Smooth muscle cell (in vitro differentiated cells): ENCODE results near the gene TGM6. TPM values are rescaled to one million over a fixed set of nuclear protein-coding genes. Genes with fewer than 3 reads are reported as not detected.

Experiments
- DNase-seq: peaks from one replicate; lab custom pipeline; 2025; ENCODE audit not compliant: unreplicated experiment; lab: John Stamatoyannopoulos, UW
- H2AFZ ChIP-seq: fragments of 200-600 bp; sonication (generic); 2 replicates; pipeline ENCODE4 v1.6.0; 2016; ENCODE audit warnings: antibody characterized with exemption, low read depth, mild to moderate bottlenecking
- H3F3A ChIP-seq: fragments of 200-600 bp; sonication (generic); 2 replicates; pipeline ENCODE4 v1.6.0; 2017; ENCODE audit warnings: antibody characterized with exemption, low read depth
- H3K27ac ChIP-seq: fragments of 200-600 bp; sonication (generic); 2 replicates; pipeline ENCODE4 v1.5.1; 2016; ENCODE audit warnings: low read depth, mild to moderate bottlenecking
- H3K27me3 ChIP-seq: fragments of 200-600 bp; sonication (generic); 2 replicates; pipeline ENCODE4 v1.6.1; 2016; ENCODE audit warnings: low read depth, mild to moderate bottlenecking
- H3K36me3 ChIP-seq: fragments of 200-600 bp; sonication (generic); 2 replicates; pipeline ENCODE4 v1.5.1; 2016; ENCODE audit warnings: low read depth
- H3K4me1 ChIP-seq: fragments of 200-600 bp; sonication (generic); 2 replicates; pipeline ENCODE4 v1.5.1; 2016; ENCODE audit warnings: low read depth
- H3K4me2 ChIP-seq: fragments of 200-600 bp; sonication (generic); 2 replicates; pipeline ENCODE4 v1.6.0; 2016; ENCODE audit warnings: mild to moderate bottlenecking
- H3K4me3 ChIP-seq: fragments of 200-600 bp; sonication (generic); 2 replicates; pipeline ENCODE4 v1.5.1; 2016; ENCODE audit warnings: mild to moderate bottlenecking
- H3K79me2 ChIP-seq: fragments of 200-600 bp; sonication (generic); 2 replicates; pipeline ENCODE4 v1.6.0; 2016; ENCODE audit warnings: low read depth, mild to moderate bottlenecking
- H3K9ac ChIP-seq: fragments of 200-600 bp; sonication (generic); 2 replicates; pipeline ENCODE4 v1.6.0; 2016; ENCODE audit warnings: low read depth
- H3K9me3 ChIP-seq: fragments of 200-600 bp; sonication (generic); replicated peaks from 2 replicates; pipeline ENCODE4 v1.5.1; 2016; ENCODE audit warnings: low read depth
- H4K20me1 ChIP-seq: fragments of 200-600 bp; sonication (generic); 2 replicates; pipeline ENCODE4 v1.6.0; 2016; ENCODE audit warnings: low read depth
- WGBS: methylation state at CpG from one replicate; pipeline ENCODE4 v1.1.7; 2016; ENCODE audit warnings: low lambda C conversion rate; 5-methylcytosine and 5-hydroxymethylcytosine counted together
- polyA plus RNA-seq: library from polyadenylated mRNA; unstranded; fragments of >200 nt; fragmentation: Nextera tagmentation; extraction: Ambion mirVana; gene quantifications from 2 replicates; pipeline ENCODE4 v1.2.1, GENCODE V29; 2016
- total RNA-seq: library from RNA; depleted of rRNA; stranded (reverse); fragments of >200 nt; gene quantifications from 2 replicates; pipeline ENCODE4 v1.2.3, GENCODE V29; 2014
- TF ChIP-seq, protein P1 (sequence below): fragments of 200-600 bp; sonication (generic); IDR thresholded peaks from 2 replicates; pipeline ENCODE4 v1.5.1; 2017; ENCODE audit warnings: borderline replicate concordance, mild to moderate bottlenecking, antibody characterized with exemption; ENCODE audit not compliant: insufficient read depth, poor library complexity, severe bottlenecking

TGM6 gene
- total and polyA plus RNA-seq, 2 experiments from 2014 or later: not detected

- Histone ChIP-seq H3K9ac (no peak overlapping the region), H4K20me1 (no peaks in the 10 kb centered on the region), H3K27me3 (no peaks in the 10 kb centered on the region), H3K4me2 (no peak overlapping the region), H3F3A (no peaks in the 10 kb centered on the region), H3K4me1 (no peaks in the 10 kb centered on the region), H2AFZ (no peak overlapping the region), H3K79me2 (no peaks in the 10 kb centered on the region), H3K4me3 (no peak overlapping the region), H3K27ac (no peak overlapping the region), H3K9me3 (no peaks in the 10 kb centered on the region), H3K36me3 (no peaks in the 10 kb centered on the region)
- 90% methylated on average over 2 of the region's 2 CpGs for WGBS
- no peak for DNase-seq
- TF ChIP-seq, protein P1, sequence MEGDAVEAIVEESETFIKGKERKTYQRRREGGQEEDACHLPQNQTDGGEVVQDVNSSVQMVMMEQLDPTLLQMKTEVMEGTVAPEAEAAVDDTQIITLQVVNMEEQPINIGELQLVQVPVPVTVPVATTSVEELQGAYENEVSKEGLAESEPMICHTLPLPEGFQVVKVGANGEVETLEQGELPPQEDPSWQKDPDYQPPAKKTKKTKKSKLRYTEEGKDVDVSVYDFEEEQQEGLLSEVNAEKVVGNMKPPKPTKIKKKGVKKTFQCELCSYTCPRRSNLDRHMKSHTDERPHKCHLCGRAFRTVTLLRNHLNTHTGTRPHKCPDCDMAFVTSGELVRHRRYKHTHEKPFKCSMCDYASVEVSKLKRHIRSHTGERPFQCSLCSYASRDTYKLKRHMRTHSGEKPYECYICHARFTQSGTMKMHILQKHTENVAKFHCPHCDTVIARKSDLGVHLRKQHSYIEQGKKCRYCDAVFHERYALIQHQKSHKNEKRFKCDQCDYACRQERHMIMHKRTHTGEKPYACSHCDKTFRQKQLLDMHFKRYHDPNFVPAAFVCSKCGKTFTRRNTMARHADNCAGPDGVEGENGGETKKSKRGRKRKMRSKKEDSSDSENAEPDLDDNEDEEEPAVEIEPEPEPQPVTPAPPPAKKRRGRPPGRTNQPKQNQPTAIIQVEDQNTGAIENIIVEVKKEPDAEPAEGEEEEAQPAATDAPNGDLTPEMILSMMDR: no peak
These were observed 15.6 kb upstream of the TGM6 start for GRCh38 chr20:2365091-2365490.

DNA sequence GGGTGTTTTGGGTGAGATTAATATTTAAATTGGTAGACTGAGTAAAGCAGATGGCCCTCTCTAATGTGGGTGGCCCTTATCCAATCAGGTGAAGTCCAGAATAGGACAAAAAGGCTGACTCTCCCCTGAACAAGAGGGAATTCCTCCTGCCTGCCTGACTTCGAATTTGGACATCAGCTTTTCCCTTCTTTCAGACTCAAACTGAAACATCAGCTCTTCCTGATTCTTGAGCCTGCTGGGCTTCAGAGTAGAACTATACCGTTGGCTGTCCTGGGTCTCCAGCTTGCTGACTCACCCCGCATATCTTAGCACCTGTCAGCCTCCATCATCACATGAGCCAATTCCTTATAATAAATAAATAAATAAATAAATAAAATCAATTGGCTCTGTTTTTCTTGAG lies 15.0 kb upstream of the TGM6 start:
- no peaks in the 10 kb centered on the region for H3K9me3 ChIP-seq
- no peaks in the 10 kb centered on the region for H3K27me3 ChIP-seq
- H3F3A ChIP-seq: no peaks in the 10 kb centered on the region
- H3K27ac ChIP-seq: no peak overlapping the region
- no peak overlapping the region for H3K9ac ChIP-seq
- TF ChIP-seq, protein P1: no peak
- no peaks in the 10 kb centered on the region for H4K20me1 ChIP-seq
- 83% methylated on average over 3 of the region's 3 CpGs for WGBS
- no peak overlapping the region for H3K4me2 ChIP-seq
- no peak for DNase-seq
- H3K36me3 ChIP-seq: no peaks in the 10 kb centered on the region
- no peaks in the 10 kb centered on the region for H3K4me1 ChIP-seq
- no peaks in the 10 kb centered on the region for H3K79me2 ChIP-seq
- no peak overlapping the region for H3K4me3 ChIP-seq
- no peak overlapping the region for H2AFZ ChIP-seq

GRCh38 chr20:2368621-2369020 lies 12.1 kb upstream of the TGM6 start:
- 81% methylated on average over 1 of the region's 1 CpG for WGBS
- H2AFZ ChIP-seq: no peak overlapping the region
- no peaks in the 10 kb centered on the region for H3F3A ChIP-seq
- H3K4me2 ChIP-seq: no peak overlapping the region
- no peaks in the 10 kb centered on the region for H3K27me3 ChIP-seq
- H4K20me1 ChIP-seq: no peaks in the 10 kb centered on the region
- TF ChIP-seq, protein P1: no peak
- H3K36me3 ChIP-seq: no peaks in the 10 kb centered on the region
- H3K4me3 ChIP-seq: no peak overlapping the region
- H3K79me2 ChIP-seq: no peaks in the 10 kb centered on the region
- DNase-seq: no peak
- no peak overlapping the region for H3K9ac ChIP-seq
- H3K27ac ChIP-seq: no peak overlapping the region
- no peaks in the 10 kb centered on the region for H3K4me1 ChIP-seq
- H3K9me3 ChIP-seq: no peaks in the 10 kb centered on the region

DNA sequence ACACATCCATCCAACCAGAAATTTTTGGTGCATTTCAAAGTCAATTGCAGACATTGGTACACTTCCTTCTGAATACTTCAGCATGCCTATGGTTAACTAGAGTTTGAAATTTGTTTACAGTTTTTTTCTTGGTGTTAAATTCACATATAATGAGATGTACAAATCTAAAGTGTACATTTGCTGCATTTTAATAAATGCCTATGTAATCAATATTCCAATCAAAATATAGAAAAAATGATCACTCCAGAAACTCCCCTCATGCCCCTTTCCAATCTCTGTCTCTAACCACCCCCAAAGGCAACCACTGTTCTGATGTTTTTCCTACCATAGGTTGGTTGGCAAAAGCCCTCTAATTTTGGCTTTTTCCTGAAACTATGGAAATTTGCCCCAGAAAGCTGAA lies 7.6 kb upstream of the TGM6 start:
- Histone ChIP-seq H3K79me2 (no peaks in the 10 kb centered on the region), H3K36me3 (no peaks in the 10 kb centered on the region), H2AFZ (no peak overlapping the region), H3K9ac (no peak overlapping the region), H3K4me1 (no peaks in the 10 kb centered on the region), H3K27ac (no peak overlapping the region), H3K27me3 (no peaks in the 10 kb centered on the region), H3F3A (no peaks in the 10 kb centered on the region), H3K9me3 (no peaks in the 10 kb centered on the region), H3K4me2 (no peak overlapping the region), H3K4me3 (no peak overlapping the region), H4K20me1 (no peaks in the 10 kb centered on the region)
- TF ChIP-seq, protein P1: no peak
- no peak for DNase-seq
